KMS-11 (cell line): Measurements from ENCODE around the gene SSNA1.

Experiments
- H2AFZ ChIP-seq: fragments of 200-600 bp; sonication (generic); 2 replicates; pipeline ENCODE4 v1.6.1; 2016; ENCODE audit warnings: antibody characterized with exemption, mixed run types, low read depth
- H3K27ac ChIP-seq: fragments of 200-600 bp; sonication (generic); 2 replicates; pipeline ENCODE4 v1.6.1; 2016; ENCODE audit warnings: mild to moderate bottlenecking, mixed run types
- H3K27me3 ChIP-seq: fragments of 200-600 bp; sonication (generic); 2 replicates; pipeline ENCODE4 v1.6.1; 2017; ENCODE audit warnings: mild to moderate bottlenecking, low read depth, mixed run types, moderate library complexity; ENCODE audit not compliant: insufficient read depth
- H3K36me3 ChIP-seq: fragments of 200-600 bp; sonication (generic); 2 replicates; pipeline ENCODE4 v1.6.1; 2017; ENCODE audit warnings: mild to moderate bottlenecking, mixed run types; ENCODE audit not compliant: insufficient read depth
- H3K4me1 ChIP-seq: fragments of 200-600 bp; sonication (generic); 2 replicates; pipeline ENCODE4 v1.6.1; 2016; ENCODE audit warnings: mild to moderate bottlenecking, low read depth, mixed run types; ENCODE audit not compliant: poor library complexity, severe bottlenecking
- H3K4me2 ChIP-seq: fragments of 200-600 bp; sonication (generic); 2 replicates; pipeline ENCODE4 v1.7.0; 2016; ENCODE audit warnings: mild to moderate bottlenecking, mixed run types
- H3K4me3 ChIP-seq: fragments of 200-600 bp; sonication (generic); IDR thresholded peaks from 2 replicates; pipeline ENCODE4 v1.6.1; 2017; ENCODE audit warnings: low read depth, low read length, mixed read lengths; ENCODE audit not compliant: insufficient read depth
- H3K79me2 ChIP-seq: fragments of 200-600 bp; sonication (generic); 2 replicates; pipeline ENCODE4 v1.6.1; 2016; ENCODE audit warnings: low read depth, mixed run types; ENCODE audit not compliant: insufficient read depth
- H3K9ac ChIP-seq: fragments of 200-600 bp; sonication (generic); 2 replicates; pipeline ENCODE4 v1.6.1; 2016; ENCODE audit warnings: mild to moderate bottlenecking, mixed run types
- H4K20me1 ChIP-seq: fragments of 200-600 bp; sonication (generic); 2 replicates; pipeline ENCODE4 v1.6.1; 2016; ENCODE audit warnings: mild to moderate bottlenecking, mixed run types; ENCODE audit not compliant: insufficient read depth
- TF ChIP-seq, protein P1 (sequence below): fragments of 200-600 bp; sonication (generic); conservative IDR thresholded peaks from 2 replicates; pipeline ENCODE4 v1.6.1; 2017; ENCODE audit warnings: low read depth, mild to moderate bottlenecking, antibody characterized with exemption, low read length, moderate library complexity, mixed read lengths

SSNA1 gene

GRCh38 chr9:137140151-137141012 lies 48.1 kb upstream of the SSNA1 start:
- Histone ChIP-seq H3K79me2 (no peaks in the 10 kb centered on the region), H3K9ac (no peak overlapping the region), H3K4me3 (no peak overlapping the region), H3K27me3 (peaks cover 78% of the 10 kb centered on the region), H3K36me3 (no peaks in the 10 kb centered on the region), H4K20me1 (no peaks in the 10 kb centered on the region), H2AFZ (no peak overlapping the region), H3K27ac (no peak overlapping the region), H3K4me2 (no peak overlapping the region), H3K4me1 (no peaks in the 10 kb centered on the region)
- TF ChIP-seq, protein P1, sequence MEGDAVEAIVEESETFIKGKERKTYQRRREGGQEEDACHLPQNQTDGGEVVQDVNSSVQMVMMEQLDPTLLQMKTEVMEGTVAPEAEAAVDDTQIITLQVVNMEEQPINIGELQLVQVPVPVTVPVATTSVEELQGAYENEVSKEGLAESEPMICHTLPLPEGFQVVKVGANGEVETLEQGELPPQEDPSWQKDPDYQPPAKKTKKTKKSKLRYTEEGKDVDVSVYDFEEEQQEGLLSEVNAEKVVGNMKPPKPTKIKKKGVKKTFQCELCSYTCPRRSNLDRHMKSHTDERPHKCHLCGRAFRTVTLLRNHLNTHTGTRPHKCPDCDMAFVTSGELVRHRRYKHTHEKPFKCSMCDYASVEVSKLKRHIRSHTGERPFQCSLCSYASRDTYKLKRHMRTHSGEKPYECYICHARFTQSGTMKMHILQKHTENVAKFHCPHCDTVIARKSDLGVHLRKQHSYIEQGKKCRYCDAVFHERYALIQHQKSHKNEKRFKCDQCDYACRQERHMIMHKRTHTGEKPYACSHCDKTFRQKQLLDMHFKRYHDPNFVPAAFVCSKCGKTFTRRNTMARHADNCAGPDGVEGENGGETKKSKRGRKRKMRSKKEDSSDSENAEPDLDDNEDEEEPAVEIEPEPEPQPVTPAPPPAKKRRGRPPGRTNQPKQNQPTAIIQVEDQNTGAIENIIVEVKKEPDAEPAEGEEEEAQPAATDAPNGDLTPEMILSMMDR, result no peak

GRCh38 chr9:137141050-137141810 lies 47.2 kb upstream of the SSNA1 start:
- TF ChIP-seq, protein P1, result no peak
- Histone ChIP-seq H3K27me3 (peaks cover 75% of the 10 kb centered on the region), H3K4me1 (no peaks in the 10 kb centered on the region), H3K36me3 (no peaks in the 10 kb centered on the region), H3K4me2 (no peak overlapping the region), H2AFZ (no peak overlapping the region), H3K27ac (no peak overlapping the region), H3K4me3 (no peak overlapping the region), H3K79me2 (no peaks in the 10 kb centered on the region), H3K9ac (no peak overlapping the region), H4K20me1 (no peaks in the 10 kb centered on the region)

DNA sequence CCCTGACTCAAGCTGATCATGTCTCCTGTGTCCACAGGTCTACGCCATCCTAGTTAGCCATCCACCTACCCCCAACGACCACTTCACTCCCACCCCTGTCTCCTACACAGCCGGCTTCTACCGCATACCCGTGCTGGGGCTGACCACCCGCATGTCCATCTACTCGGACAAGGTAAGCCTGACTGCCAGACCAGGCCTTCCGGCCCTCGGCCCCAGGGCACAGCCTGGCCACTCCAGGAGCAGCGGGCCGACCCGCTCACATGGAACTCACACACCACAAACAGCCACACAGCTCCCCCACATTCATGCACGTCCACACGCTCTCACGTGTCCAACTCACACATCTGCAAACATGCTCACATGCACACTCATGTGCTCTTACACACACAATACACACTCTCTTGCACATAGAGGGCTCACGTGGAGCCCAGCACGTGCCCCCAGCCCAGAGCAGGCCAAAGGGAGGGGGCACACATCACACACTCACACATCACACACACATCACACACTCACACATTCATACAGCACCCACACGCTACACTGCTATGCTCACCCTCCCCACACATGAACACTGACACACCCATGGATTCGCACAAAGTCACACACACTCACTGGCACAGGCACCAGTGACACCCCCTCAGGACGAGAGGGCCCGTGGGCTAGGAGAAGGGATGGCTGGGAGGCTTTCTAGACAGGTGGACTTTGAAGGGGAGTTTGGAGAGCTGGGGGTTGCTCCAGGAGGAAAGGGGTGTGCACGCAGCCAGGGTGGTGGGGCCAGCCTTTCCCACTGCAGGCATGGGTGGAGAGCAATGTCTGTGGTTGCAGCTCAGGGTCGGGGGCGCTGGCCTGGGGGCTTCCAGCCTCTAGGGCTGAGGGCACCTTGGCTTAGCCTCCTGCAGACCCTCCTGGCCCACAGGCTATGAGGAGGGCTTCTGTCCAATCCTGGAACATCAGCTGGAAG lies 46.2 kb upstream of the SSNA1 start:
- Histone ChIP-seq H3K27me3 (peaks cover 68% of the 10 kb centered on the region), H3K79me2 (no peaks in the 10 kb centered on the region), H3K4me1 (no peaks in the 10 kb centered on the region), H4K20me1 (no peaks in the 10 kb centered on the region), H3K4me2 (no peak overlapping the region), H2AFZ (no peak overlapping the region), H3K36me3 (no peaks in the 10 kb centered on the region), H3K4me3 (no peak overlapping the region), H3K27ac (no peak overlapping the region), H3K9ac (no peak overlapping the region)
- TF ChIP-seq, protein P1, result no peak

- Histone ChIP-seq H3K36me3 (no peaks in the 10 kb centered on the region), H3K79me2 (no peaks in the 10 kb centered on the region), H3K4me1 (no peaks in the 10 kb centered on the region), H3K27me3 (peaks cover 57% of the 10 kb centered on the region), H3K4me3 (no peak overlapping the region), H3K4me2 (no peak overlapping the region), H4K20me1 (no peaks in the 10 kb centered on the region), H3K27ac (no peak overlapping the region), H2AFZ (no peak overlapping the region), H3K9ac (no peak overlapping the region)
- TF ChIP-seq, protein P1, result no peak
Measured at GRCh38 chr9:137143459-137143858, 45.0 kb upstream of the SSNA1 start.
